OCI-LY7 (cell line): ENCODE data around the gene PIEZO1. TPM values are rescaled to one million over a fixed set of nuclear protein-coding genes. Genes with fewer than 3 reads are reported as not detected.

Experiments
- BruUV-seq: library from RNA; stranded (reverse); fragments of 400-500 nt; replicated peaks from 2 replicates; lab custom pipeline; 2021; lab: Mats Ljungman, UMichigan
- CTCF ChIA-PET: fragments of 300-600 bp; sonication (Branson Sonifier 250); formaldehyde crosslinking; loops from one replicate; lab custom pipeline; 2022; ENCODE audit warnings: antibody characterized with exemption; ENCODE audit not compliant: unreplicated experiment; lab: Charles Lee
- POLR2A ChIA-PET: fragments of 300-600 bp; sonication (Branson Sonifier 250); formaldehyde crosslinking; loops from one replicate; lab custom pipeline; 2022; ENCODE audit warnings: antibody characterized with exemption; lab: Charles Lee
- DNase-seq: peaks from one replicate; pipeline ENCODE4 v3.0.0-alpha.2; 2015; ENCODE audit warnings: low spot score
- H2AFZ ChIP-seq: fragments of 200-600 bp; sonication (generic), shearing (Covaris generic); 2 replicates; pipeline ENCODE4 v1.6.1; 2014; ENCODE audit warnings: mild to moderate bottlenecking, antibody characterized with exemption, low read length, moderate library complexity
- H3K27ac ChIP-seq: fragments of 200-600 bp; sonication (generic); 2 replicates; pipeline ENCODE4 v1.5.1; 2014; ENCODE audit warnings: mixed run types, low read depth, mild to moderate bottlenecking, moderate library complexity, low read length, inconsistent platforms; ENCODE audit not compliant: poor library complexity, severe bottlenecking
- H3K36me3 ChIP-seq: fragments of 200-600 bp; sonication (generic); 2 replicates; pipeline ENCODE4 v1.6.1; 2014; ENCODE audit warnings: mild to moderate bottlenecking, antibody characterized with exemption, low read length, moderate library complexity, mixed read lengths; ENCODE audit not compliant: insufficient read depth
- H3K4me1 ChIP-seq: fragments of 200-600 bp; sonication (generic); 2 replicates; pipeline ENCODE4 v1.5.1; 2014; ENCODE audit warnings: mild to moderate bottlenecking, low read length; ENCODE audit not compliant: insufficient read depth, poor library complexity, severe bottlenecking
- H3K4me2 ChIP-seq: fragments of 200-600 bp; sonication (generic); 2 replicates; pipeline ENCODE4 v1.6.1; 2014; ENCODE audit warnings: mild to moderate bottlenecking, low read length
- H3K4me3 ChIP-seq: fragments of 200-600 bp; sonication (generic); 2 replicates; pipeline ENCODE4 v1.5.1; 2014; ENCODE audit warnings: mild to moderate bottlenecking, low read depth, low read length; ENCODE audit not compliant: poor library complexity, severe bottlenecking
- H3K79me2 ChIP-seq: fragments of 200-600 bp; sonication (generic); 2 replicates; pipeline ENCODE4 v1.6.1; 2016; ENCODE audit warnings: low read depth, mild to moderate bottlenecking, low read length, moderate library complexity, mixed read lengths; ENCODE audit not compliant: insufficient read depth
- H3K9me2 ChIP-seq: fragments of 200-600 bp; sonication (generic); 2 replicates; pipeline ENCODE4 v1.6.1; 2016; ENCODE audit warnings: mild to moderate bottlenecking, low read length, mixed read lengths; ENCODE audit not compliant: insufficient read depth
- H3K9me3 ChIP-seq: fragments of 200-600 bp; sonication (generic); 2 replicates; pipeline ENCODE4 v1.6.1; 2014; ENCODE audit warnings: mild to moderate bottlenecking, mixed run types, low read length, mixed read lengths
- H4K20me1 ChIP-seq: fragments of 200-600 bp; sonication (generic); 2 replicates; pipeline ENCODE4 v1.6.1; 2014; ENCODE audit warnings: mild to moderate bottlenecking, antibody characterized with exemption, low read length, moderate library complexity, mixed read lengths; ENCODE audit not compliant: insufficient read depth
- CTCF ChIP-seq: fragments of 200-600 bp; sonication (generic); conservative IDR thresholded peaks from 2 replicates; pipeline ENCODE4 v1.5.1; 2014; ENCODE audit warnings: mild to moderate bottlenecking, antibody characterized with exemption, low read length, moderate library complexity, mixed read lengths
- EZH2phosphoT487 ChIP-seq: fragments of 200-600 bp; sonication (generic); IDR thresholded peaks from 2 replicates; pipeline ENCODE4 v1.6.1; 2018; ENCODE audit warnings: low read depth, borderline replicate concordance, mild to moderate bottlenecking, mixed run types, antibody characterized with exemption, low read length, moderate library complexity, mixed read lengths
- intact Hi-C: fragments of 100-400 bp; cut with micrococcal nuclease; formaldehyde crosslinking; loops from one replicate; pipeline ENCODE4 v1.10.0; 2022; ENCODE audit not compliant: unreplicated experiment
- total RNA-seq, 2 experiments: library from RNA; depleted of rRNA in 1 of 2; stranded (reverse); fragments of >200 nt in 1 of 2; shearing (Covaris generic) in 1 of 2; gene quantifications; 2 replicates each; pipeline ENCODE4 v1.2.3, GENCODE V29; 2014 to 2022

Gene PIEZO1
- total RNA-seq, 2 experiments from 2014 or later = 144 to 154 TPM

GRCh38 chr16:88813269-88814143, 28.5 kb upstream of the PIEZO1 start:
- peaks cover 12% of the 10 kb centered on the region; the same call in 1 of the 2 replicates for H3K79me2 ChIP-seq
- no peak overlapping the region for H2AFZ ChIP-seq
- CTCF ChIA-PET = no interaction called here
- H3K9me2 ChIP-seq = no peaks in the 10 kb centered on the region
- POLR2A ChIA-PET = interaction anchor here (0.5 kb wide), 1 partner anchor 10 kb away, joined by 3 read pairs; no protein-coding TSS in a partner anchor
- no peak for DNase-seq
- intact Hi-C loops = loop anchor here (10.0 kb wide), 1 partner anchor 281 kb away; the partner anchor contains the start of gene ACSF3
- no peak overlapping the region for H3K4me3 ChIP-seq
- no peaks in the 10 kb centered on the region for H4K20me1 ChIP-seq
- H3K27ac ChIP-seq = no peak overlapping the region
- peaks cover 24% of the 10 kb centered on the region for H3K4me1 ChIP-seq
- no TSS peak for BruUV-seq
- TF ChIP-seq CTCF (no peak), EZH2phosphoT487 (no peak)
- peaks cover 23% of the 10 kb centered on the region for H3K36me3 ChIP-seq
- H3K9me3 ChIP-seq = no peaks in the 10 kb centered on the region
- H3K4me2 ChIP-seq = no peak overlapping the region

GRCh38 chr16:88812513-88813268, 27.7 kb upstream of the PIEZO1 start:
- Histone ChIP-seq H3K27ac (peak overlapping the region; percentile 76), H3K36me3 (peaks cover 31% of the 10 kb centered on the region), H4K20me1 (no peaks in the 10 kb centered on the region), H3K4me1 (peaks cover 24% of the 10 kb centered on the region), H3K4me3 (peak overlapping the region; percentile 75), H3K9me2 (no peaks in the 10 kb centered on the region), H2AFZ (no peak overlapping the region), H3K9me3 (no peaks in the 10 kb centered on the region), H3K79me2 (peaks cover 12% of the 10 kb centered on the region; the same call in 1 of the 2 replicates), H3K4me2 (peak overlapping the region; percentile 74)
- DNase-seq = peak; percentile 41
- intact Hi-C loops = loop anchor here (10.0 kb wide), 1 partner anchor 282 kb away; the partner anchor contains the start of gene ACSF3
- POLR2A ChIA-PET = no interaction called here
- no peak for TF ChIP-seq EZH2phosphoT487
- no peak for TF ChIP-seq CTCF
- CTCF ChIA-PET = no interaction called here
- no TSS peak for BruUV-seq
